GM19324 (cell line): Measurements from ENCODE around the gene DOLPP1.

ENCODE experiments used
- ATAC-seq: cut with Tn5 transposase; IDR thresholded peaks from one replicate; pipeline ENCODE4 v1.9.1; 2021; ENCODE audit warnings: mild to moderate bottlenecking, moderate library complexity; ENCODE audit not compliant: unreplicated experiment, low FRiP score

Gene DOLPP1

DNA sequence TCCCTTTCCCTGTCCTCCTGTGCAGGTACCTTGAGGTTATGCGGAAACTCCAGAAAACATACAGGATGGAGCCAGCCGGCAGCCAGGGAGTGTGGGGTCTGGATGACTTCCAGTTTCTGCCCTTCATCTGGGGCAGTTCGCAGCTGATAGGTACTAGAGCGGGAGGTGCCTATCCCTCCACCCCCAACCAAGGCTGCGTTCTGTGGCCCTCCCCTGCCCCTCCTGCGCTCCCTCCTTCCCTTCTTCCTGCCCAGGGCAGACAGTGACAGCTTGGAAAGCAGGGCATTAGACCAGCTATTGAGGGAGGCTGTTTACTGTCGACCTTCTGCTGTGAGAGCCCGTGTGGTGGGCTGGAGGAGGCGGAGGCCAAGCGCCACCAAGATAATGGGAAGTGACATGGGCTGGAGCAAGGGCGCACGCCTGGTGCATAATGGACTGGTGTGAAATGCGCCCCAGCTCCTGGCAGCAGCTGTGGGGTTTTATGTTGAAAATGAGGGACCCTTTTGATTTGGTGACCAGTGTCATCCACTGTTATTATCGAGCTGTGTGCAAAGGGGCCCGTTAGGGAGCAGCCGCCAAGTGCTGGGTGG is 55.6 kb downstream of the DOLPP1 start:
- ATAC-seq: no peak

DNA sequence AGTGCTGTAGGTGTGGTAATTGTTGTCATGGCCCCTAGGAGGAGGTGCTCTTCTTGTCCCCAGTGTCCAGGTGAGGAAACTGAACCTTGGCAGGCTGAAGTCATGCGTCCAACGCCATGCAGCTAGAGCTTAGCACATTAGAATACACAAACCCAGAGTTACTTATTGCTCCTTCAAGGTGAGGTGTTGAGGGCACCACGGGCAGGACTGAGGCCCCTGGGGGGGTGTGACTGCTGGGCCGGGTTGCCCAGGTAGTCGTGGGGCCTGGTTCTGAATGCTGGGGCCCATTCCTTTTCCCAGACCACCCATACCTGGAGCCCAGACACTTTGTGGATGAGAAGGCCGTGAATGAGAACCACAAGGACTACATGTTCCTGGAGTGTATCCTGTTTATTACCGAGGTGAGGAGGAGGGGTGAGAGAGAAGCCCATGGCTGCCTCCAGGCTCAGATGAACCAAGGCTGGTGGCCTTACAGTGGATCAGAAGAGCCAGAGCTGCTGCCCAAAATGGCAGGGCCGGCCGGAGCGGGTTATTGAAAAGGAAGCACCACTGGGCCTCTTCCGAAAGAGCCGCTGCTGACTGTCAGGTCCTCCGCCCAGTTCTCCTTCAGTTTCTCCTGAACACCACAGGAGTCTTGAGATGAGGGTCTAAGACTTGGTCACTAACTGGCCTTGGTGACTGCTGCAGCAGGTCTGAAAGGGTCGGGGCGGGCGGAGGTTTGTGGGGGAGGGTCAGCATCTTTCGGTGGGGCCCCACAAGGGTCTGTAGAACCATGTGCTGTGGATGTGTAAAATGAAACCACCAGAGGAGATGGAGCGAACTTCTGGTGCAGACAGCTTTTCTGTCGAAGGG is 56.6 kb downstream of the DOLPP1 start:
- ATAC-seq: no peak

DNA sequence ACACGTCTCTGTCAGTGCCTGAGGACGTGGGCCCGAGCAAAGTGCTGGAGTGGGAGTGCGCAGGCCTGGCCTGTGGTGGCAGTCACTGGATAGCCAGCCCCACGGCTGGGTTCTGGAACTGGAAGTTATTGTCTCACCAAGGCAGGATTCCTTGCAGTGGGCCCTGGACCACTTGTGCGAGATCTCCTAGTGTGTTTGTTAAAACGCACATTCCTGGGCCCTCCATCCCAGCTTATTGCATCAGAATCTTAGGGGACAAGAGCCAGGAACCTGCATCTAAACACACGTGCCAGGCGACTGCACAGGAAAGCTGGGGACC is 57.2 kb downstream of the DOLPP1 start:
- no peak for ATAC-seq

DNA sequence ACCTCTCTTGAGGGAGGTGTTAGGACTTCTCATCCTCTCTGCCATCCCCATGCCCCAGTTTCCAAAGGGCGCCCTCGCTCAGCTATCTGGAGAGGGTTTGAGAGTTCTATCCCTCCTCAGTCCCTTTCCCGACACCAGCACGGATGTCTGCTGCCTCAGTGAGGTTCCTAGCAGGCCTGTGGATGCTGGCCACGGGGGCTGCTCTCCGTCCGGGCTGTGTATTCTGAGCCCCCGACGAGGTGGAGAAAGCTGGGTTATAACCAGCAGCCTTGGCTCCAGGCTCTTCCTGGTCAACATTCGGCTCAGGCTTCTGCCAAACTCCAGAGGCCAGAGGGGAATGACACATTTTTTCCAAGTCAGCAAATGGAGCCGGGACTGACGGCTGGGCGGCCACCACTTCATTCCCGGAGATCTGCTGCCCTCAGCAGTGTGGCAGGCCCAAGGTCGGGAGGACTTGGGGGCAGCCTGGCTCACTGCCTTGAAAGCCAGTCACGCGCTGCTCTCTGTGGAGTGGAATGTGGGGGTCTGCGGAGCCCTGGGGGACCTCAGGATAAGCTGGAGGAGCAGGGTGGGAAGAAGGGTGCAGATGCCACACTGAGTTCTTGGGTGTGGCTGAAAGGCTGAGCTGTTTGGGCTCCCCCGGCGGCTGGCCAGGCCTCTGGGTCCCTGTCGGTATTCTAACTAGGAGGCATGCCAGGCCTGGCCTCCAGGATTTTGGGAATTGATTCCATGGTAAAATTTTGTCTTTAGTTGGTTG is 57.7 kb downstream of the DOLPP1 start:
- no peak for ATAC-seq

DNA sequence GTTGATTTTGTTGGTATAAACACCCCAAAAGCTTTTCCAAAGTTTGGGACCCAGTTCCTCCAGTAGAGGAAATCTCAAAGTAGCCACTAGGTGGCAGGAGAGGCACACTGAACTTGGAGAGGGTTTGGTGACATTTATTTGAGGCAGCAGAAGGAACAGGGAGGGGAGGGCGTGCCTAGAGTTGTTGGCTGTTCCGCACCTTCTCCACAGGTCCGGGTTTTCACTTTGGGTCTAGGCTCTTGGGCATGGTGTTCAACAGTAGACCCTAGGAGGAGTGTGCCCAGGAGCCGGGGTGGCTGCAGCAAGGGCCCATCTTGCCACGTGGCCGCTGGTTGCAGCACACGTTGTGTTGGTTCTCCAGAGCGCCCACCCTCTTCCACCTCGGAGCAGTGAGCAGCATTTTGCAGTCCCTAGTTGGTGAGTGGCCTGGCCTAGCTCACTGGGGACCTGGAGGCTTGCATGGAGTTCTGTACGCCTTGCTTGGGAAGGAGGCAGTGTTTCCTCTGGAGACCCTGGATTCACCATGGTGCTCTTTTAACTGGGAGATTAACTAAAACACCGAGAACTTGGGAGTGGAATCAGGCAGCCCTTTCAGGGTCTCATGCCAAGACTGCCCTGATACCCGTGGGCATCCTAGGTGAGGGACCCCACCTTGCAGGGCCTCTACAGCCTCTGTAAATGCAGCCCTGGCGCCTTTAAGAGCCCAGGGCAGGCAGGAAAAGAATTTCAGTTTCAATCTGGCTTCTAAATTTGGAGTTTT is 58.5 kb downstream of the DOLPP1 start:
- ATAC-seq: no peak

DNA sequence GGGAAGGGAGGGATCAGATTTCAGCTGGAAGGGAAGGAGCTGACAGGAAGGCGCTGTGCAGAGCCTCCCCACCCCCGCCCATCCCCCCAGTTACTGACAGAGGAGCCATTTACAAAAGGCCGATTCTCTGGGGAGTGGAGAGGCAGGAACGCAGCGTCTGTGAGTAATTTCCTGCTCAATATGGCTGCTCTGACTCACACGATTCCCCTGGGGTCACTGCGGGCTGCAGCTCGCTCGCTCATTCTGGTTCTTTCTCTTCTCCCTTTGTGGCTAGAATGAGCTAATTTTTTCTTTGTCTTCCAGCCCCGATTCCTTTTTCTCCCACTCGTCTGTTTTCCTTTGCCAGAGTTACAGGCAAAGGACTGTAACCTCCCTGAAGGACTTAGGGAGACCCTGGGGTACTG is 59.1 kb downstream of the DOLPP1 start:
- peak; percentile 47 for ATAC-seq
